Measurements from ENCODE around the gene DHRSX. TPM values are rescaled to one million over a fixed set of nuclear protein-coding genes. Genes with fewer than 3 reads are reported as not detected.
"Not testable (repeated sequence)": the region's sequence is repeated elsewhere in the genome, so short reads cannot be mapped to it uniquely, and the experiment has no call there.

DHRSX gene
- total RNA-seq, 4 donors from 2014 or later, result 19.6 to 22.4 (median 21.0) TPM

GRCh38 chrX:2539586-2539985 is 38.8 kb upstream of the DHRSX start:
- no peak overlapping the region for H3K4me3 ChIP-seq
- peaks cover 0 to 3% (median 0%) of the 10 kb centered on the region in 4 donors for H3K27me3 ChIP-seq
- H3K27ac ChIP-seq (replicated peaks in 1 of 4), result no peak overlapping the region
- no peaks in the 10 kb centered on the region for H3K36me3 ChIP-seq
- H3K9me3 ChIP-seq, result no peaks in the 10 kb centered on the region
- TF ChIP-seq EP300 (IDR thresholded peaks at IDR 0.05) (no peak), POLR2A (IDR thresholded peaks at IDR 0.05; ENCODE audit: low read depth) (no peak), POLR2AphosphoS5 (IDR thresholded peaks at IDR 0.05) (no peak), CTCF (IDR thresholded peaks at IDR 0.05) (no peak)
- no peak for DNase-seq (ENCODE audit: extremely low spot score)
- 73% methylated on average over 3 of the region's 3 CpGs for WGBS
- H3K4me1 ChIP-seq, result peaks cover 0 to 5% (median 0%) of the 10 kb centered on the region in 4 donors
- intact Hi-C loops (cut with DNase I), result no loop called here

- no peak for DNase-seq (ENCODE audit: extremely low spot score)
- Histone ChIP-seq H3K9me3 (no peaks in the 10 kb centered on the region), H3K4me3 (no peak overlapping the region), H3K36me3 (no peaks in the 10 kb centered on the region), H3K27ac (replicated peaks in 1 of 4) (no peak overlapping the region), H3K4me1 (peaks cover 0 to 5% (median 0%) of the 10 kb centered on the region in 4 donors), H3K27me3 (peaks cover 0 to 3% (median 0%) of the 10 kb centered on the region in 4 donors)
- TF ChIP-seq EP300 (IDR thresholded peaks at IDR 0.05) (no peak), POLR2A (IDR thresholded peaks at IDR 0.05; ENCODE audit: low read depth) (no peak), POLR2AphosphoS5 (IDR thresholded peaks at IDR 0.05) (no peak), CTCF (IDR thresholded peaks at IDR 0.05) (no peak)
- 50% methylated on average over 15 of the region's 15 CpGs for WGBS
- intact Hi-C loops (cut with DNase I), result no loop called here
These were observed 37.4 kb upstream of the DHRSX start for GRCh38 chrX:2538031-2538757.

- H3K27me3 ChIP-seq, result peaks cover 0 to 3% (median 0%) of the 10 kb centered on the region in 4 donors
- peaks cover 0 to 5% (median 0%) of the 10 kb centered on the region in 4 donors for H3K4me1 ChIP-seq
- no peaks in the 10 kb centered on the region for H3K36me3 ChIP-seq
- H3K27ac ChIP-seq (replicated peaks in 1 of 4), result no peak overlapping the region
- 70% methylated on average over 5 of the region's 5 CpGs for WGBS
- TF ChIP-seq EP300 (IDR thresholded peaks at IDR 0.05) (no peak), POLR2AphosphoS5 (IDR thresholded peaks at IDR 0.05) (no peak)
- no peak for DNase-seq (ENCODE audit: extremely low spot score)
- intact Hi-C loops (cut with DNase I), result no loop called here
- no peaks in the 10 kb centered on the region for H3K9me3 ChIP-seq
- no peak overlapping the region for H3K4me3 ChIP-seq
These were observed 36.2 kb upstream of the DHRSX start for GRCh38 chrX:2536974-2537373.

- 88% methylated on average over 7 of the region's 7 CpGs for WGBS
- no peaks in the 10 kb centered on the region for H3K36me3 ChIP-seq
- no peak overlapping the region for H3K27ac ChIP-seq (replicated peaks in 1 of 4)
- intact Hi-C loops (cut with DNase I), result no loop called here
- TF ChIP-seq POLR2AphosphoS5 (IDR thresholded peaks at IDR 0.05) (no peak), POLR2A (IDR thresholded peaks at IDR 0.05; ENCODE audit: low read depth) (no peak), EP300 (IDR thresholded peaks at IDR 0.05) (no peak)
- H3K4me1 ChIP-seq, result peaks cover 0 to 5% (median 0%) of the 10 kb centered on the region in 4 donors
- no peak overlapping the region for H3K4me3 ChIP-seq
- DNase-seq (ENCODE audit: extremely low spot score), result no peak
- H3K27me3 ChIP-seq, result peaks cover 0 to 3% (median 0%) of the 10 kb centered on the region in 4 donors
- no peaks in the 10 kb centered on the region for H3K9me3 ChIP-seq
These were observed 35.4 kb upstream of the DHRSX start for GRCh38 chrX:2536141-2536540.

GRCh38 chrX:2534261-2535021 is 33.7 kb upstream of the DHRSX start:
- H3K36me3 ChIP-seq; H3K9me3 ChIP-seq; intact Hi-C loops (cut with DNase I); H3K4me1 ChIP-seq; H3K4me3 ChIP-seq; H3K27ac ChIP-seq (replicated peaks in 1 of 4); H3K27me3 ChIP-seq; DNase-seq (ENCODE audit: extremely low spot score): not testable (repeated sequence)
- 57% methylated on average over 5 of the region's 5 CpGs for WGBS

- Histone ChIP-seq H3K27ac (replicated peaks in 1 of 4) (no peak overlapping the region), H3K36me3 (no peaks in the 10 kb centered on the region), H3K4me3 (no peak overlapping the region), H3K4me1 (peaks cover 0 to 4% (median 0%) of the 10 kb centered on the region in 4 donors), H3K9me3 (no peaks in the 10 kb centered on the region), H3K27me3 (no peaks in the 10 kb centered on the region)
- 67% methylated on average over 8 of the region's 8 CpGs for WGBS
- no peak for DNase-seq (ENCODE audit: extremely low spot score)
- intact Hi-C loops (cut with DNase I), result no loop called here
- TF ChIP-seq CTCF (IDR thresholded peaks at IDR 0.05) (no peak), POLR2AphosphoS5 (IDR thresholded peaks at IDR 0.05) (no peak)
These were observed 32.6 kb upstream of the DHRSX start for GRCh38 chrX:2533424-2533823.

Data from esophagus muscularis mucosa (tissue), 4 donors.